GM12865 (cell line): ENCODE measurements around the gene PSMD3.

ENCODE experiments used
- DNase-seq: peaks from one replicate; pipeline ENCODE4 v3.0.0; 2010; ENCODE audit warnings: low read depth
- H3K4me3 ChIP-seq: 2 replicates; pipeline ENCODE4 v1.5.1; 2011; ENCODE audit warnings: mild to moderate bottlenecking, low read depth, low read length, control low read depth
- CTCF ChIP-seq: IDR thresholded peaks from 2 replicates; pipeline ENCODE4 v1.5.1; 2011; ENCODE audit warnings: low read length, control low read depth, low read depth, inconsistent platforms; ENCODE audit not compliant: insufficient read depth; ENCODE audit errors: missing control alignments

PSMD3 gene

GRCh38 chr17:39950871-39951348 is 29.7 kb upstream of the PSMD3 start:
- no peak overlapping the region for H3K4me3 ChIP-seq
- no peak for TF ChIP-seq CTCF
- no peak for DNase-seq

- H3K4me3 ChIP-seq = peak overlapping the region; percentile 56
- no peak for DNase-seq
- no peak for TF ChIP-seq CTCF
Measured at GRCh38 chr17:39951924-39952679, 28.5 kb upstream of the PSMD3 start.

DNA sequence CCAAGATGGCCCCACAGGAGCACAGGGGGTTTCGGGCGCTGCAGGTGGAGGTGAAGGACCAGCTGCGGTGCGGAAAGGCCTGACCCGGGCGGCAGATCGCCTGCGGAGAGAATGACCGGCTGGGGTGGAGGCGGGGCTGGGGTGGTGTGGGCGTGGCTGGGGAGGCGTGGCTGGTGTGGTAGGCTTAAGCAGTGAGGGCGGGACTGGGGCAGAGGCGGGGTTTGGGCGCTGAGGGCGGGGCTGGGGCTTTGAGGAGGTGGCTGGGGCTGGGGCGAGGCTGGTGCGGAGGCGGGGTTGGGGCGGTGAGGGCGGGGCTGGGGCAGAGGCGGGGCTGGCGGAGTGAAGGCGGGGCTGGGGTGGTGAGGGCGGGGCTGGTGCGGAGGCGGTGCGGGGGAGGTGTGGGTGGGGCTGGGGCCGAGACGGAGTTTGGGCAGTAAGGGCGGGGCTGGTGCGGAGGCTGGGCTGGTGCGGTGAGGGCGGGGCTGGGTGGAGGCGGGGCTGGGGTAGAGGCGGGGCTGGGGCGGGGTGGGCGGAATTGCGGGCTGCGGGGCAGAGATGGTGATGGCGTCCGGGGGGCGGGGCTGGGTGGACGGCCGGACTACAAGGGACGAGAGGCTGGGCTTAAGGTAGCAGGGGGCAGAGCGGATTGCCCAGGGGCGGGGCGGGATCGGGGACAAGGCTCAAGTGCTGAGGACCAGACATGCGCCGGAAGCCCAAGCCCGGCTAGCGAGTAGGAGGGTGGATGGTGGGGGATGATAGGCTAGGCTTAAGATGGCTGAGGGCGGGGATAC is 27.7 kb upstream of the PSMD3 start:
- no peak for TF ChIP-seq CTCF
- H3K4me3 ChIP-seq = peak overlapping the region; percentile 56
- DNase-seq = peak; percentile 98

GRCh38 chr17:39953471-39953888 is 27.1 kb upstream of the PSMD3 start:
- no peak for TF ChIP-seq CTCF
- DNase-seq = no peak
- H3K4me3 ChIP-seq = peak overlapping the region; percentile 41

DNA sequence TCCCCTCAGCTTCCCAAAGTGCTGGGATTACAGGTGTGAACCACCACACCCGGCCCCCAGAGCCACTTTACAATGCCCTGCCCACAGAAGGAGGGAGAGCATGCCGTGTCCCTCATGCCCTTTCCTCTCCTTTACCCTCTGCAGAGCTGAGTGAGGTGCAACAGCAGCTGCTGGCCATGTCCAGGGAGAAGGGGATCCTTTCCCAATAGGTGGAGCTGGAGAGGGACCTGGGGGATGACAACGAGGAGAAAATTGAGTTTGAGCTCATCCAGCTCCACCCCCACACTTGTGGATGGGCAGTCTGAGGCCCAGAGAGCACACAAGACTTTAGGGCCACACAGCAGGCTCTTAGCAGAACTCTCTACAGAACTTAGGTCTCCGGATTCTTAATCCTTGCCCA is 25.7 kb upstream of the PSMD3 start:
- H3K4me3 ChIP-seq = no peak overlapping the region
- no peak for TF ChIP-seq CTCF
- no peak for DNase-seq

DNA sequence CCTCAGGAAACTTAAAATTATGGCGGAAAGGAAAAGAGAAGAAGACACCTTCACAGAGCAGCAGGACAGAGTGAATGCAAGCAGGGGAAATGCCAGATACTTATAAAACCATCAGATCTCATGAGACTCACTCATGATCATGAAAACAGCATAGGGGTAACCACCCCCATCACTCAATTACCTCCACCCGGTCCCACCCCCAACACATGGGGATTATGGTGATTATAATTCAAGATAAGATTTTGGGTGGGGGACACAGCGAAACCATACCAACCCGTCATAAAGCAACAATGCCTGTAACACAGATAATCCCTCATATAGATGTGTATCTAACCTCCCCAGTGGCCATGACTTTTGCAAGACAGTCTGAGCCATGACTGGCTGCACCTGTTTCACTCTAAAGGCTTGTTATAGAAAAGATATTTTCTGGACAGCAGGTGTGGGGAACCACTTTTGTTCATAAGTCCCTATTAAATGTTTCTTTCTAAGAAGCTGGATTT is 24.8 kb upstream of the PSMD3 start:
- no peak overlapping the region for H3K4me3 ChIP-seq
- no peak for TF ChIP-seq CTCF
- no peak for DNase-seq
